Measurements from ENCODE around the gene DOCK11.

GRCh38 chrX:118730500-118731247 is 235.1 kb downstream of the DOCK11 start:
- TF ChIP-seq, protein P1, sequence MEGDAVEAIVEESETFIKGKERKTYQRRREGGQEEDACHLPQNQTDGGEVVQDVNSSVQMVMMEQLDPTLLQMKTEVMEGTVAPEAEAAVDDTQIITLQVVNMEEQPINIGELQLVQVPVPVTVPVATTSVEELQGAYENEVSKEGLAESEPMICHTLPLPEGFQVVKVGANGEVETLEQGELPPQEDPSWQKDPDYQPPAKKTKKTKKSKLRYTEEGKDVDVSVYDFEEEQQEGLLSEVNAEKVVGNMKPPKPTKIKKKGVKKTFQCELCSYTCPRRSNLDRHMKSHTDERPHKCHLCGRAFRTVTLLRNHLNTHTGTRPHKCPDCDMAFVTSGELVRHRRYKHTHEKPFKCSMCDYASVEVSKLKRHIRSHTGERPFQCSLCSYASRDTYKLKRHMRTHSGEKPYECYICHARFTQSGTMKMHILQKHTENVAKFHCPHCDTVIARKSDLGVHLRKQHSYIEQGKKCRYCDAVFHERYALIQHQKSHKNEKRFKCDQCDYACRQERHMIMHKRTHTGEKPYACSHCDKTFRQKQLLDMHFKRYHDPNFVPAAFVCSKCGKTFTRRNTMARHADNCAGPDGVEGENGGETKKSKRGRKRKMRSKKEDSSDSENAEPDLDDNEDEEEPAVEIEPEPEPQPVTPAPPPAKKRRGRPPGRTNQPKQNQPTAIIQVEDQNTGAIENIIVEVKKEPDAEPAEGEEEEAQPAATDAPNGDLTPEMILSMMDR (conservative IDR thresholded peaks at IDR 0.05; ENCODE audit: low read depth, low read length), result no peak
- no peak for TF ChIP-seq EZH2 (IDR thresholded peaks at IDR 0.05; ENCODE audit: borderline replicate concordance, low read depth, low read length, poor library complexity, severe bottlenecking)
